ENCODE data around the gene SIGLEC8.

DNA sequence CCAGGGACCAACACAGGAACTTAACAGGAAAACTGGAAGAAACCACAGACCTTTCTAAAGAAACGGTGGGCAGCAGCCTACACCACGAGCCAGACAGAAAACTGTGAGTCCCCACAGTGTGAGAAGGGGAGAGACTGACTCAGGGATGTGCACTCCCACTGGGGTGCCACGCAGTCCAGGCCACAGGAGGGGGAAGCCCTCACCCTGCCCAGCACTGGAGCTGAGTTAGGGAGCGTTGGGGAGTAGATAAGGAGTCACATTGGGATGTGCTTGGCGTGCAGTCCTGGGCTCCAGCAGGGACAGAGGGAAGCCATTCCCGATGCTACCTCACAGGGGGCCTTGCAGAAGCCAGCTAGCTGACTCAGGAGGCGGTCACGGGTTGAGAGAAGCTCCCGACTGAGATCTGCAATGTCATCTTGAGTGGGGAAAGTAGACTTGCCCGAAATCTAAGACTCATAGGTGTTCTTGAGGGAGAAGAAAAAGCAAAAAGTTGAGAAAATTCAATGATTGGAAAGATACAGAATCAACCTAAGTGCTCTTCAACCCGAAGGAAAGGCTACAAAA is 17.3 kb downstream of the SIGLEC8 start:
- TF ChIP-seq, protein P1, sequence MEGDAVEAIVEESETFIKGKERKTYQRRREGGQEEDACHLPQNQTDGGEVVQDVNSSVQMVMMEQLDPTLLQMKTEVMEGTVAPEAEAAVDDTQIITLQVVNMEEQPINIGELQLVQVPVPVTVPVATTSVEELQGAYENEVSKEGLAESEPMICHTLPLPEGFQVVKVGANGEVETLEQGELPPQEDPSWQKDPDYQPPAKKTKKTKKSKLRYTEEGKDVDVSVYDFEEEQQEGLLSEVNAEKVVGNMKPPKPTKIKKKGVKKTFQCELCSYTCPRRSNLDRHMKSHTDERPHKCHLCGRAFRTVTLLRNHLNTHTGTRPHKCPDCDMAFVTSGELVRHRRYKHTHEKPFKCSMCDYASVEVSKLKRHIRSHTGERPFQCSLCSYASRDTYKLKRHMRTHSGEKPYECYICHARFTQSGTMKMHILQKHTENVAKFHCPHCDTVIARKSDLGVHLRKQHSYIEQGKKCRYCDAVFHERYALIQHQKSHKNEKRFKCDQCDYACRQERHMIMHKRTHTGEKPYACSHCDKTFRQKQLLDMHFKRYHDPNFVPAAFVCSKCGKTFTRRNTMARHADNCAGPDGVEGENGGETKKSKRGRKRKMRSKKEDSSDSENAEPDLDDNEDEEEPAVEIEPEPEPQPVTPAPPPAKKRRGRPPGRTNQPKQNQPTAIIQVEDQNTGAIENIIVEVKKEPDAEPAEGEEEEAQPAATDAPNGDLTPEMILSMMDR (conservative IDR thresholded peaks at IDR 0.05; ENCODE audit: low read length): no peak
- no peak for TF ChIP-seq EZH2phosphoT487 (IDR thresholded peaks at IDR 0.05; ENCODE audit: borderline replicate concordance, low read depth, low read length)
